Spleen (tissue), 7 donors: Measurements from ENCODE around the gene PARK7.

Experiments
- POLR2A ChIP-seq, 3 donors: fragments of 450-650 bp; IDR thresholded peaks; one replicate each; pipeline ENCODE4 v1.5.1; 2017; ENCODE audit warnings: antibody characterized with exemption in 3 of 3, mild to moderate bottlenecking in 1 of 3
- POLR2AphosphoS5 ChIP-seq, 3 donors: sonication (generic); formaldehyde crosslinking; IDR thresholded peaks; one replicate each; pipeline ENCODE4 v1.5.1; 2017; ENCODE audit warnings: antibody characterized with exemption in 3 of 3
- TF ChIP-seq, protein P1 (sequence below), 11 experiments: fragments of 200-600 bp in 7 of 11; fragments of 450-650 bp in 4 of 11; sonication (generic) in 4 of 11; IDR thresholded peaks in 8 of 11; conservative IDR thresholded peaks in 3 of 11; 1 replicate in 7 of 11; 2 replicates in 4 of 11; pipeline versions ENCODE4 v1.4.0 to v1.8.0; 2016 to 2021; ENCODE audit warnings: antibody characterized with exemption in 11 of 11, inconsistent platforms in 4 of 11, mild to moderate bottlenecking in 1 of 11
- donor health status: DM: no; HTN: no; CAD: no; lungs with moderate emphysema.
- donor health status: DM: no; HTN: no; CAD: no.
- donor health status: DM: no; HTN: no; CAD: no.

DNA sequence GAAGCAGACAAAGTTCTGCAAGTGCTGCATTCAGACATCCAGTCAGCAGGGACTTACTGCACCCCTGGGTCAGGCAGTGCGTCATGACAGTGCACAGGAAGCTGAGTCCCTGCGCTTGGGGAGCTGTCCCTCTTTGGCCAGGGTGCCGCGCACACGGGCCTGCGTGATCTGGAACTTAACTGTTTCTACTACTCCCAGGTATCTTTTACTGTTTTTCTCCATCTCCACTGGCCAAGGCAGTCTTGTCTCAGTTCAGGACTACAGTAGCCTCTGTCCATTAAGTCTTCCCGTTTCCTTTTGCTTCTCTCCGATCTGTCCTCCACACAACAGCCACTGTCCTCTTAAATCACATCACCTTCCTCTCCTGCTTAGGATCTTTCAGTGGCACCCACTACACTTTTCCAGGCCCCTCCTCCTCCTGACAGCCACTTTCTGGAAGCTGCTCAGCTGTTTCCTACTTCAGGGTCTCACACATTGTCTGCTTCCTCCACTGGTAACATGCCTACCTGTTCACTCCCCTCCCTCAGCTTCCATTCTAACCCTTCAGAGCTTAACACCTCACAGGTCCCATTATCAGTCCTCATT, 48.7 kb downstream of the PARK7 start:
- no peak for TF ChIP-seq POLR2AphosphoS5 (IDR thresholded peaks at IDR 0.05)
- TF ChIP-seq, protein P1, sequence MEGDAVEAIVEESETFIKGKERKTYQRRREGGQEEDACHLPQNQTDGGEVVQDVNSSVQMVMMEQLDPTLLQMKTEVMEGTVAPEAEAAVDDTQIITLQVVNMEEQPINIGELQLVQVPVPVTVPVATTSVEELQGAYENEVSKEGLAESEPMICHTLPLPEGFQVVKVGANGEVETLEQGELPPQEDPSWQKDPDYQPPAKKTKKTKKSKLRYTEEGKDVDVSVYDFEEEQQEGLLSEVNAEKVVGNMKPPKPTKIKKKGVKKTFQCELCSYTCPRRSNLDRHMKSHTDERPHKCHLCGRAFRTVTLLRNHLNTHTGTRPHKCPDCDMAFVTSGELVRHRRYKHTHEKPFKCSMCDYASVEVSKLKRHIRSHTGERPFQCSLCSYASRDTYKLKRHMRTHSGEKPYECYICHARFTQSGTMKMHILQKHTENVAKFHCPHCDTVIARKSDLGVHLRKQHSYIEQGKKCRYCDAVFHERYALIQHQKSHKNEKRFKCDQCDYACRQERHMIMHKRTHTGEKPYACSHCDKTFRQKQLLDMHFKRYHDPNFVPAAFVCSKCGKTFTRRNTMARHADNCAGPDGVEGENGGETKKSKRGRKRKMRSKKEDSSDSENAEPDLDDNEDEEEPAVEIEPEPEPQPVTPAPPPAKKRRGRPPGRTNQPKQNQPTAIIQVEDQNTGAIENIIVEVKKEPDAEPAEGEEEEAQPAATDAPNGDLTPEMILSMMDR (IDR thresholded peaks at IDR 0.05 in 8 of 11, conservative IDR thresholded peaks at IDR 0.05 in 3 of 11) = no peak
- no peak for TF ChIP-seq POLR2A (IDR thresholded peaks at IDR 0.05)
